Stomach (tissue), 9 donors: ENCODE data around the gene FAT2. TPM values are rescaled to one million over a fixed set of nuclear protein-coding genes. Genes with fewer than 3 reads are reported as not detected.

Experiments used
- DNase-seq, 2 donors: peaks; one replicate each; pipeline versions ENCODE4 v3.0.0 to v3.0.0-alpha.2; 2013 to 2019
- H3K27ac ChIP-seq, 5 donors: fragments of 200-600 bp in 4 of 5; sonication (generic) in 4 of 5; one replicate each; pipeline ENCODE4 v1.5.1; 2013 to 2019; ENCODE audit warnings: mild to moderate bottlenecking in 1 of 5, moderate library complexity in 1 of 5
- H3K27me3 ChIP-seq, 3 donors: fragments of 200-600 bp; sonication (generic); one replicate each; pipeline ENCODE4 v1.5.1; 2017 to 2019; ENCODE audit warnings: mixed run types in 1 of 3
- H3K36me3 ChIP-seq, 4 donors: fragments of 200-600 bp; sonication (generic); 1 replicate in 3 of 4; 2 replicates in 1 of 4; pipeline ENCODE4 v1.5.1; 2016 to 2019
- H3K4me1 ChIP-seq, 4 donors: fragments of 200-600 bp; sonication (generic); one replicate each; pipeline ENCODE4 v1.5.1; 2016 to 2019
- H3K4me3 ChIP-seq, 4 donors: fragments of 200-600 bp; sonication (generic) in 3 of 4; one replicate each; pipeline ENCODE4 v1.5.1; 2016 to 2019; ENCODE audit warnings: mild to moderate bottlenecking in 1 of 4
- H3K9me3 ChIP-seq, 4 donors: fragments of 200-600 bp; sonication (generic); one replicate each; pipeline ENCODE4 v1.5.1; 2016 to 2019
- EP300 ChIP-seq: sonication (generic); formaldehyde crosslinking; IDR thresholded peaks from one replicate; pipeline ENCODE4 v1.6.1; 2017; ENCODE audit warnings: antibody characterized with exemption
- POLR2A ChIP-seq, 4 donors: fragments of 450-650 bp; IDR thresholded peaks; one replicate each; pipeline ENCODE4 v1.6.1; 2016; ENCODE audit warnings: antibody characterized with exemption in 4 of 4, control low read depth in 2 of 4, mild to moderate bottlenecking in 1 of 4, moderate library complexity in 1 of 4
- POLR2AphosphoS5 ChIP-seq, 3 donors: sonication (generic); formaldehyde crosslinking; IDR thresholded peaks; one replicate each; pipeline ENCODE4 v1.6.1; 2016; ENCODE audit warnings: antibody characterized with exemption in 3 of 3
- WGBS, 5 donors: extraction: QIAGEN DNeasy Blood & Tissue Kit in 3 of 5; methylation state at CpG; one replicate each; pipeline versions ENCODE4 v1.1.5 to v1.1.7; 2013 to 2018; 5-methylcytosine and 5-hydroxymethylcytosine counted together
- intact Hi-C: fragments of 100-400 bp; cut with DNase I; formaldehyde crosslinking; loops from one replicate; pipeline ENCODE4 v1.15.1; 2023; ENCODE audit warnings: low total_unique reads
- polyA plus RNA-seq, 3 donors: library from polyadenylated mRNA; stranded (reverse); fragments of 200-250 nt; gene quantifications; one replicate each; pipeline ENCODE4 v1.2.3, GENCODE V29; 2013
- total RNA-seq, 5 donors: library from RNA; depleted of rRNA; stranded (reverse); fragments of >200 nt; gene quantifications; one replicate each; pipeline versions ENCODE4 v1.1.0 to v1.2.3, GENCODE V29; 2014 to 2016
- TF ChIP-seq, protein P1 (sequence below), 7 experiments: fragments of 450-650 bp in 4 of 7; fragments of 200-600 bp in 3 of 7; sonication (generic) in 3 of 7; IDR thresholded peaks; one replicate each; pipeline ENCODE4 v1.5.1; 2016 to 2019; ENCODE audit warnings: antibody characterized with exemption in 7 of 7, control low read depth in 2 of 7, mild to moderate bottlenecking in 1 of 7
- donor health status: healthy with polysubstance abuse.
- donor health status: Bipolar disorder and iron deficiency.
- donor health status: healthy.

FAT2 gene
- total and polyA plus RNA-seq, 8 donors, result 0.18 to 16.8 (median 2.5) TPM; not detected in 4

DNA sequence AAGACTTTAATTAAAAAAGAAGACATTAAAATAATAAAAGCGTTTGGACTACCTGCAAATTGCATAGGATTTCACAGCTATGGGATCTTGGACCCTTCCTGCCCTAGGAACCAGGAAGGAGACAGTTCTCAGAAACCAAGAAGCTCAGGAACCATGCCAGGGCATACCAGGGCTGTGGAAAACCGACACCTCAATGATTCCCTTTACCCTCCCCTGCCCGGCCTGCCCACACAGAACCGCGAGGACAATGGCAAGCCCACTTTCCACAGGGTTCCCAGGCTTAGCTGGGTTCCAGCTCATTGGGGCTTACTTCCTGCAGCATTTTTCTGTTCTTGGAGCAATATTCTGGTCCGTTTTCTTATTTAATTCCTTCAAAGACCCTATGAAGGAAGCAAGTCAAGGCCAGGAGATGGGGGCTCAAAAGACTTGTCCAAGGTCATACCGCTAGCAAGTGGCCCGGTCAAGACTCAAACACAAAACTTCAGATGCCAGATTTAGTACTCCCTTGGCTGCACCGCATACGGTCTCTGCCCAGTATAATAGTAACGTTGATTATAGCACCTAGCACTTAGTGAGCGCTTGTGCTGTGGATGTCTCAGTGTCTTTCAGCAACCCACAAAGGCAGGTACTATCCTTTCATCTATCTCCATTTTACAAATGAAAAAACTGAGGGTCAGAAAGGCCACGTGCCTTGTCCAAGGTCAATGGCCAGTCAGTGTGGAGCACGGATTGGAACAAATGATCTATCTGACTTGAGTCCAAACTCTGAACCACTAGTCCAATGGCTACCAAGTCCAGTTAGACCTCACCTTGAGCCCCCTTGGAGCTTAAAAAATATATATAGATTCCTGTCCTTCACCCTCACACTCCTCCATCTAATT, 6.8 kb downstream of the FAT2 start:
- intact Hi-C loops, result no loop called here
- Histone ChIP-seq H3K4me3 (no peak overlapping the region), H3K9me3 (no peaks in the 10 kb centered on the region), H3K36me3 (no peaks in the 10 kb centered on the region), H3K27me3 (peaks cover 0 to 8% (median 0%) of the 10 kb centered on the region in 3 donors), H3K27ac (no peak overlapping the region), H3K4me1 (no peaks in the 10 kb centered on the region)
- 81 to 88% (median 83%) methylated on average over 14 of the region's 14 CpGs for WGBS, 5 donors
- no peak for TF ChIP-seq POLR2A (IDR thresholded peaks at IDR 0.05)
- TF ChIP-seq, protein P1, sequence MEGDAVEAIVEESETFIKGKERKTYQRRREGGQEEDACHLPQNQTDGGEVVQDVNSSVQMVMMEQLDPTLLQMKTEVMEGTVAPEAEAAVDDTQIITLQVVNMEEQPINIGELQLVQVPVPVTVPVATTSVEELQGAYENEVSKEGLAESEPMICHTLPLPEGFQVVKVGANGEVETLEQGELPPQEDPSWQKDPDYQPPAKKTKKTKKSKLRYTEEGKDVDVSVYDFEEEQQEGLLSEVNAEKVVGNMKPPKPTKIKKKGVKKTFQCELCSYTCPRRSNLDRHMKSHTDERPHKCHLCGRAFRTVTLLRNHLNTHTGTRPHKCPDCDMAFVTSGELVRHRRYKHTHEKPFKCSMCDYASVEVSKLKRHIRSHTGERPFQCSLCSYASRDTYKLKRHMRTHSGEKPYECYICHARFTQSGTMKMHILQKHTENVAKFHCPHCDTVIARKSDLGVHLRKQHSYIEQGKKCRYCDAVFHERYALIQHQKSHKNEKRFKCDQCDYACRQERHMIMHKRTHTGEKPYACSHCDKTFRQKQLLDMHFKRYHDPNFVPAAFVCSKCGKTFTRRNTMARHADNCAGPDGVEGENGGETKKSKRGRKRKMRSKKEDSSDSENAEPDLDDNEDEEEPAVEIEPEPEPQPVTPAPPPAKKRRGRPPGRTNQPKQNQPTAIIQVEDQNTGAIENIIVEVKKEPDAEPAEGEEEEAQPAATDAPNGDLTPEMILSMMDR (IDR thresholded peaks at IDR 0.05), result no peak
- no peak for TF ChIP-seq POLR2AphosphoS5 (IDR thresholded peaks at IDR 0.05)
- TF ChIP-seq EP300, result no peak
- no peak for DNase-seq

DNA sequence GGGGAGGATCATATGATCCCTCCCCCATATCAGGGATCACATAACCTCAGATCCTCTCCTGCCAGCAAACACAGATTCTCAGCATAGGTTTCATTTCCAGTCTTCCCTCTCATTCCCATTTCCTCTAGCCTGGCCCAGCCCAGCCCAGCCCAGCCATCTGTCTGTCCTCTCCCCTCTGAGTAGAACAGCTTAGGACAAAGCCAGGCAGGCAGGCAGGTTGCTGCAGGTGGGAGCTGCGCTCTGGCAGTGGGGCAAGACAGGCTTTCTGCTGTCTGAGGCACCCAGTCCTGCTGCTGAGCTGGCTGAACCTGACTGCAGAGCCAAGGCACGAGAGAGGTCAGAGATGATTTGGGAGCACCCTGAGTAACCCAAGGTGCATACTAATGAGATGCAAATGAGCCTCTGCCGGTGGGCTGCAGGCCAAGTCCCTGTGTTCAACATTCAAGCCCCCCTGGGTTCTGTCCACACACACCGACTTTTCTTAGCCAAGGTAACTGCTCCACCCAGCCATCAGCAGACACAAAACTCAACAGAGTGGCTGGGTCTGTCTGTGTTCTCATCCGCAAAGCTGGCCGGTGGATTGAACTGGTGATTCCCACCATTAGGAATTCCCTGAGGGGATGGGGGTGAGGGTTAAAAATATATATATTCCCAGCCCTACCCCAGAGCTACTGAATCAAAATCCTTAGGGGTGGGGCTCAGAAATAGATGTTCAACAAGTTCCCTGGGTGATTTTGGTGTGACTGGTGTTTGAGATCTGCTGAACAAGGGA, 9.1 kb downstream of the FAT2 start:
- WGBS, 5 donors, result 49 to 59% (median 55%) methylated on average over 6 of the region's 6 CpGs
- Histone ChIP-seq H3K27me3 (peaks cover 0 to 8% (median 0%) of the 10 kb centered on the region in 3 donors), H3K27ac (no peak overlapping the region), H3K36me3 (no peaks in the 10 kb centered on the region), H3K9me3 (no peaks in the 10 kb centered on the region), H3K4me3 (no peak overlapping the region), H3K4me1 (no peaks in the 10 kb centered on the region)
- TF ChIP-seq POLR2AphosphoS5 (IDR thresholded peaks at IDR 0.05) (no peak), POLR2A (IDR thresholded peaks at IDR 0.05) (no peak), EP300 (no peak)
- TF ChIP-seq, protein P1 (IDR thresholded peaks at IDR 0.05), result no peak
- intact Hi-C loops, result no loop called here
- peak in 1 of 2 donors; percentile 18 for DNase-seq

DNA sequence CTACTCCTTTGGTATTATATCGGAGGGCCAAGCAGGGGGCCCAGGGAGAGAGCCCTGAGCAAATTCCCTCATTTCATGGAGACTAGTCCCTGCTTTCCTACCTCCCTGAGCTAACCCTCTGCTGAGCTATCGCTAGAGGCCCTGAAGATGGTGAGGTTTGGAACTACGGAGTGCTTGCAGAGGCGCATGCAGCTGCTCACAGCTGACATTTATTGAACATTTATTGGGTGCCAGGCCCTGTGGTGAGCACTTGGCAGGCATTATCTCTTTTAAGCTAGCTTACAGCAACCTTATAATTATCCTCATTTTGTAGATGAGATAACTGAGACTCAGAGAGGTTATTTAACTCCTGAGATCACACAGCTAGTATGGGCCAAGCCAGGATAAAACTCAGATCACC, 9.8 kb downstream of the FAT2 start:
- WGBS, 5 donors, result 79 to 89% (median 85%) methylated on average over 4 of the region's 4 CpGs
- no peak for DNase-seq
- H3K27me3 ChIP-seq, result peaks cover 0 to 8% (median 0%) of the 10 kb centered on the region in 3 donors
- no peak overlapping the region for H3K4me3 ChIP-seq
- TF ChIP-seq POLR2AphosphoS5 (IDR thresholded peaks at IDR 0.05) (no peak), POLR2A (IDR thresholded peaks at IDR 0.05) (no peak), EP300 (no peak)
- TF ChIP-seq, protein P1 (IDR thresholded peaks at IDR 0.05), result no peak
- H3K9me3 ChIP-seq, result no peaks in the 10 kb centered on the region
- no peak overlapping the region for H3K27ac ChIP-seq
- no peaks in the 10 kb centered on the region for H3K36me3 ChIP-seq
- no peaks in the 10 kb centered on the region for H3K4me1 ChIP-seq
- intact Hi-C loops, result no loop called here

DNA sequence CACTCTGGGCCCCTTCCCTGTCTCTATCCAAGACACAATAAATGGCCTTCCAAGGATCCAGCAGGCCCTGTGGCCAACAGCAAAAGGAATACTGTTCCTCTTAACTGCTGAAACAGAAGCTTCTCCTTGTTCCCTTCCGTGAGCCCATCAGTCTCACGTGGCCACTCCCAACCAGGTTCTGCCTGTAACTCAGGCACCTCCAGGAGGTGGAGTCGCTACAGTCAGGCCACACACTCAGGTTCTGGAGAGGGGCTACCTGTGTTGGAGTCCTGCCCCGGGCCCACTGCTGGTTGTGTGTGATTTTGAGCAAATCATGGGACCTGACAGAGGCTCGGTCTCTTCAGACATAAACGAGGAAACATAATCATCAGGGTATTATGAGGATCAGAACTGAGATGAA, 10.3 kb downstream of the FAT2 start:
- Histone ChIP-seq H3K27ac (no peak overlapping the region), H3K36me3 (no peaks in the 10 kb centered on the region), H3K9me3 (no peaks in the 10 kb centered on the region), H3K27me3 (peaks cover 0 to 8% (median 0%) of the 10 kb centered on the region in 3 donors), H3K4me1 (no peaks in the 10 kb centered on the region), H3K4me3 (no peak overlapping the region)
- TF ChIP-seq EP300, result no peak
- TF ChIP-seq, protein P1 (IDR thresholded peaks at IDR 0.05), result no peak
- no peak for TF ChIP-seq POLR2A (IDR thresholded peaks at IDR 0.05)
- no peak for TF ChIP-seq POLR2AphosphoS5 (IDR thresholded peaks at IDR 0.05)
- intact Hi-C loops, result no loop called here
- WGBS, 5 donors, result 52 to 79% (median 57%) methylated on average over 6 of the region's 6 CpGs
- no peak for DNase-seq
